Esophagus squamous epithelium (tissue), 5 donors: ENCODE measurements around the gene LMLN. TPM values are rescaled to one million over a fixed set of nuclear protein-coding genes. Genes with fewer than 3 reads are reported as not detected.
"Not testable (repeated sequence)": the region's sequence is repeated elsewhere in the genome, so short reads cannot be mapped to it uniquely, and the experiment has no call there.

Experiments used
- DNase-seq: peaks from one replicate; lab custom pipeline; 2025; lab: John Stamatoyannopoulos, UW
- H3K27ac ChIP-seq, 4 donors: fragments of 200-600 bp; sonication (generic); one replicate each; pipeline ENCODE4 v1.5.1; 2016 to 2019; ENCODE audit warnings: mild to moderate bottlenecking in 1 of 4
- H3K27me3 ChIP-seq, 4 donors: fragments of 200-600 bp; sonication (generic); 1 replicate in 3 of 4; 2 replicates in 1 of 4; pipeline versions ENCODE4 v1.5.1 to v1.6.0; 2017 to 2021; ENCODE audit warnings: antibody characterized with exemption in 1 of 4
- H3K36me3 ChIP-seq, 3 donors: fragments of 200-600 bp; sonication (generic); one replicate each; pipeline ENCODE4 v1.5.1; 2016 to 2019
- H3K4me1 ChIP-seq, 3 donors: fragments of 200-600 bp; sonication (generic); one replicate each; pipeline ENCODE4 v1.5.1; 2017 to 2019
- H3K4me3 ChIP-seq, 4 donors: fragments of 200-600 bp; sonication (generic); 1 replicate in 3 of 4; 2 replicates in 1 of 4; pipeline ENCODE4 v1.5.1; 2016 to 2019; ENCODE audit warnings: mild to moderate bottlenecking in 2 of 4, moderate library complexity in 1 of 4
- H3K9me3 ChIP-seq, 3 donors: fragments of 200-600 bp; sonication (generic); one replicate each; pipeline ENCODE4 v1.5.1; 2016 to 2019
- CTCF ChIP-seq, 6 experiments: fragments of 450-650 bp in 4 of 6; fragments of 200-600 bp in 2 of 6; sonication (generic) in 2 of 6; IDR thresholded peaks; one replicate each; pipeline ENCODE4 v1.5.1; 2016 to 2019; ENCODE audit warnings: antibody characterized with exemption in 6 of 6, mild to moderate bottlenecking in 4 of 6, moderate library complexity in 4 of 6
- POLR2A ChIP-seq, 4 donors: fragments of 450-650 bp; IDR thresholded peaks; one replicate each; pipeline ENCODE4 v1.6.1; 2017; ENCODE audit warnings: antibody characterized with exemption in 4 of 4, mild to moderate bottlenecking in 4 of 4, moderate library complexity in 3 of 4
- WGBS, 2 donors: methylation state at CpG; one replicate each; pipeline ENCODE4 v1.1.5; 2018; 5-methylcytosine and 5-hydroxymethylcytosine counted together
- intact Hi-C: fragments of 100-400 bp; cut with DNase I; formaldehyde crosslinking; loops from one replicate; pipeline ENCODE4 v1.15.0; 2022
- total RNA-seq, 4 donors: library from RNA; depleted of rRNA; stranded (reverse); fragments of >200 nt; gene quantifications; one replicate each; pipeline ENCODE4 v1.1.0, GENCODE V29; 2016
- donor health status: DM: yes; HTN: yes; CAD: no.

The LMLN gene
- total RNA-seq, 4 donors from 2014 or later: 3.5 to 5.2 (median 4.4) TPM

GRCh38 chr3:197958346-197958745, 1.7 kb upstream of the LMLN start:
- no peaks in the 10 kb centered on the region for H3K9me3 ChIP-seq
- H3K27ac ChIP-seq: peak overlapping the region in 3 of 4 donors; percentile 31 to 89 (median 80)
- peaks cover 20 to 37% (median 27%) of the 10 kb centered on the region in 3 donors for H3K36me3 ChIP-seq
- DNase-seq: no peak
- H3K4me3 ChIP-seq: no peak overlapping the region
- TF ChIP-seq CTCF (IDR thresholded peaks at IDR 0.05) (no peak), POLR2A (IDR thresholded peaks at IDR 0.05) (no peak)
- peaks cover 23 to 60% (median 26%) of the 10 kb centered on the region in 3 donors for H3K4me1 ChIP-seq
- WGBS, 2 donors: 90 to 92% methylated on average over 4 of the region's 4 CpGs
- H3K27me3 ChIP-seq: no peaks in the 10 kb centered on the region
- intact Hi-C loops: no loop called here

GRCh38 chr3:197958848-197959247, 1.2 kb upstream of the LMLN start:
- Histone ChIP-seq H3K27ac (peak overlapping the region; percentile 80 to 89 (median 84)), H3K4me1 (peaks cover 18 to 55% (median 21%) of the 10 kb centered on the region in 3 donors), H3K36me3 (peaks cover 17 to 32% (median 22%) of the 10 kb centered on the region in 3 donors), H3K4me3 (peak overlapping the region in 2 of 4 donors; percentile 89 to 90)
- DNase-seq, intact Hi-C loops, H3K9me3 ChIP-seq, H3K27me3 ChIP-seq: not testable (repeated sequence)
- 78 to 79% methylated on average over 19 of the region's 19 CpGs for WGBS, 2 donors

GRCh38 chr3:197959500-197959890, 522 bp upstream of the LMLN start:
- H3K4me3 ChIP-seq: peak overlapping the region; percentile 74 to 90 (median 88)
- TF ChIP-seq POLR2A (IDR thresholded peaks at IDR 0.05) (no peak), CTCF (IDR thresholded peaks at IDR 0.05) (no peak)
- H3K36me3 ChIP-seq: peaks cover 10 to 25% (median 15%) of the 10 kb centered on the region in 3 donors
- H3K4me1 ChIP-seq: peaks cover 15 to 48% (median 20%) of the 10 kb centered on the region in 3 donors
- intact Hi-C loops: no loop called here
- H3K27me3 ChIP-seq: no peaks in the 10 kb centered on the region
- DNase-seq: no peak
- 41% methylated on average over 6 of the region's 6 CpGs for WGBS, 2 donors
- H3K9me3 ChIP-seq: no peaks in the 10 kb centered on the region
- peak overlapping the region; percentile 80 to 89 (median 84) for H3K27ac ChIP-seq

GRCh38 chr3:197960694-197961581, 921 bp downstream of the LMLN start:
- no peak for DNase-seq
- H3K4me3 ChIP-seq: peak overlapping the region; percentile 74 to 90 (median 88)
- peak overlapping the region; percentile 80 to 89 (median 84) for H3K27ac ChIP-seq
- no peak for TF ChIP-seq CTCF (IDR thresholded peaks at IDR 0.05)
- TF ChIP-seq POLR2A (IDR thresholded peaks at IDR 0.05): no peak
- H3K9me3 ChIP-seq: no peaks in the 10 kb centered on the region
- H3K27me3 ChIP-seq: no peaks in the 10 kb centered on the region
- intact Hi-C loops: no loop called here
- peaks cover 1 to 11% (median 4%) of the 10 kb centered on the region in 3 donors for H3K36me3 ChIP-seq
- peaks cover 15 to 47% (median 20%) of the 10 kb centered on the region in 3 donors for H3K4me1 ChIP-seq
- 10 to 13% methylated on average over 17 to 18 of the region's 23 CpGs for WGBS, 2 donors

- no peaks in the 10 kb centered on the region for H3K9me3 ChIP-seq
- peak overlapping the region in 1 of 4 donors; percentile 80 for H3K27ac ChIP-seq
- peaks cover 15 to 44% (median 20%) of the 10 kb centered on the region in 3 donors for H3K4me1 ChIP-seq
- intact Hi-C loops: no loop called here
- no peaks in the 10 kb centered on the region for H3K27me3 ChIP-seq
- peaks cover 0 to 5% (median 0%) of the 10 kb centered on the region in 3 donors for H3K36me3 ChIP-seq
- DNase-seq: no peak
- no peak overlapping the region for H3K4me3 ChIP-seq
- 70 to 74% methylated on average over 9 of the region's 9 CpGs for WGBS, 2 donors
- no peak for TF ChIP-seq POLR2A (IDR thresholded peaks at IDR 0.05)
- TF ChIP-seq CTCF (IDR thresholded peaks at IDR 0.05): no peak
Observed at GRCh38 chr3:197961582-197961945, 1.5 kb downstream of the LMLN start.
